GM21528 (cell line): ENCODE data around the gene GRXCR2.
"Not testable (repeated sequence)": the region's sequence is repeated elsewhere in the genome, so short reads cannot be mapped to it uniquely, and the experiment has no call there.

Source experiments
- ATAC-seq: cut with Tn5 transposase; IDR thresholded peaks from one replicate; pipeline ENCODE4 v1.9.1; 2021; ENCODE audit warnings: mild to moderate bottlenecking, moderate library complexity; ENCODE audit not compliant: unreplicated experiment, low FRiP score

GRXCR2 gene

GRCh38 chr5:145872914-145873313 lies at the start of gene GRXCR2:
Gene GRXCR2, minus strand, starts transcription at chr5:145873014. Its CDS starts 46 bp downstream, at chr5:145872968.
- no peak for ATAC-seq

GRCh38 chr5:145922059-145922458 lies 49.2 kb upstream of the GRXCR2 start:
- ATAC-seq = no peak

GRCh38 chr5:145921211-145921610 lies 48.4 kb upstream of the GRXCR2 start:
- ATAC-seq = no peak

GRCh38 chr5:145920542-145921210 lies 47.9 kb upstream of the GRXCR2 start:
- ATAC-seq = no peak

- ATAC-seq = no peak
Measured at GRCh38 chr5:145919413-145919812, 46.6 kb upstream of the GRXCR2 start.

GRCh38 chr5:145918397-145918796 lies 45.6 kb upstream of the GRXCR2 start:
- ATAC-seq = no peak

GRCh38 chr5:145917288-145917687 lies 44.5 kb upstream of the GRXCR2 start:
- no peak for ATAC-seq

- ATAC-seq = no peak
Measured at GRCh38 chr5:145915970-145916638, 43.3 kb upstream of the GRXCR2 start.

- no peak for ATAC-seq
Measured at GRCh38 chr5:145913701-145914100, 40.9 kb upstream of the GRXCR2 start.

GRCh38 chr5:145912594-145912993 lies 39.8 kb upstream of the GRXCR2 start:
- no peak for ATAC-seq

- ATAC-seq = no peak
Measured at GRCh38 chr5:145912019-145912418, 39.2 kb upstream of the GRXCR2 start.

GRCh38 chr5:145911164-145911563 lies 38.4 kb upstream of the GRXCR2 start:
- ATAC-seq = no peak

- ATAC-seq = no peak
Measured at GRCh38 chr5:145908206-145908960, 35.6 kb upstream of the GRXCR2 start.

- no peak for ATAC-seq
Measured at GRCh38 chr5:145906401-145906800, 33.6 kb upstream of the GRXCR2 start.

GRCh38 chr5:145904743-145905142 lies 31.9 kb upstream of the GRXCR2 start:
- no peak for ATAC-seq

GRCh38 chr5:145903867-145904266 lies 31.1 kb upstream of the GRXCR2 start:
- ATAC-seq = no peak

- ATAC-seq = no peak
Measured at GRCh38 chr5:145903113-145903512, 30.3 kb upstream of the GRXCR2 start.

- ATAC-seq = no peak
Measured at GRCh38 chr5:145902421-145902820, 29.6 kb upstream of the GRXCR2 start.

- ATAC-seq = no peak
Measured at GRCh38 chr5:145898171-145898570, 25.4 kb upstream of the GRXCR2 start.

- ATAC-seq = not testable (repeated sequence)
Measured at GRCh38 chr5:145891378-145891777, 18.6 kb upstream of the GRXCR2 start.

- ATAC-seq = no peak
Measured at GRCh38 chr5:145889611-145890010, 16.8 kb upstream of the GRXCR2 start.
